Retinal pigment epithelial cell (primary cell): ENCODE results near the gene CTU2.

Experiments
- DNase-seq: peaks from one replicate; pipeline ENCODE4 v3.0.0-alpha.2; 2010; ENCODE audit warnings: low read depth
- H3K4me3 ChIP-seq: 2 replicates; pipeline ENCODE4 v1.5.1; 2011; ENCODE audit warnings: mild to moderate bottlenecking, low read length, control low read depth, moderate library complexity
- CTCF ChIP-seq: conservative IDR thresholded peaks from 2 replicates; pipeline ENCODE4 v1.5.1; 2011; ENCODE audit warnings: low read depth, low read length, control low read depth, inconsistent platforms

The CTU2 gene

GRCh38 chr16:88681084-88681680 is 25.1 kb upstream of the CTU2 start:
- peak; percentile 58 for TF ChIP-seq CTCF
- no peak overlapping the region for H3K4me3 ChIP-seq
- no peak for DNase-seq

- no peak for DNase-seq
- TF ChIP-seq CTCF: no peak
- H3K4me3 ChIP-seq: no peak overlapping the region
Observed at GRCh38 chr16:88681709-88682451, 24.4 kb upstream of the CTU2 start.

- no peak for TF ChIP-seq CTCF
- DNase-seq: no peak
- H3K4me3 ChIP-seq: no peak overlapping the region
Observed at GRCh38 chr16:88684569-88685155, 21.6 kb upstream of the CTU2 start.

GRCh38 chr16:88685156-88686061 is 20.9 kb upstream of the CTU2 start:
- TF ChIP-seq CTCF: peak; percentile 89
- peak overlapping the region; percentile 50 for H3K4me3 ChIP-seq
- DNase-seq: no peak

- TF ChIP-seq CTCF: no peak
- peak overlapping the region; percentile 50 for H3K4me3 ChIP-seq
- DNase-seq: no peak
Observed at GRCh38 chr16:88686062-88686438, 20.3 kb upstream of the CTU2 start.

GRCh38 chr16:88686439-88687253 is 19.7 kb upstream of the CTU2 start, which contains the start of gene SNAI3:
TSS of gene SNAI3 (minus strand) at chr16:88686507. CDS start at chr16:88686406, 101 bp downstream.
- TF ChIP-seq CTCF: no peak
- peak; percentile 11 for DNase-seq
- peak within 1 kb of the TSS; percentile 50 for H3K4me3 ChIP-seq
